ENCODE data around the gene HPN.
"Not testable (repeated sequence)": the region's sequence is repeated elsewhere in the genome, so short reads cannot be mapped to it uniquely, and the experiment has no call there.

Gene HPN

GRCh38 chr19:35042954-35043604, 1.6 kb downstream of the HPN start:
- no peak for DNase-seq (ENCODE audit: low read depth in 2 of 2)

- DNase-seq (ENCODE audit: low read depth in 2 of 2), result no peak
Observed at GRCh38 chr19:35043906-35044305, 2.4 kb downstream of the HPN start.

- peak; percentile 23 to 37 for DNase-seq (ENCODE audit: low read depth in 2 of 2)
Observed at GRCh38 chr19:35044317-35045117, 3.0 kb downstream of the HPN start.

- no peak for DNase-seq (ENCODE audit: low read depth in 2 of 2)
Observed at GRCh38 chr19:35045667-35046300, 4.3 kb downstream of the HPN start.

GRCh38 chr19:35046461-35046860, 4.9 kb downstream of the HPN start:
- no peak for DNase-seq (ENCODE audit: low read depth in 2 of 2)

- DNase-seq (ENCODE audit: low read depth in 2 of 2), result no peak
Observed at GRCh38 chr19:35048911-35049411, 7.4 kb downstream of the HPN start.

GRCh38 chr19:35049456-35049855, 7.9 kb downstream of the HPN start:
- DNase-seq (ENCODE audit: low read depth in 2 of 2), result no peak

- not testable (repeated sequence) for DNase-seq (ENCODE audit: low read depth in 2 of 2)
Observed at GRCh38 chr19:35050662-35051061, 9.1 kb downstream of the HPN start.

GRCh38 chr19:35051268-35051667, 9.7 kb downstream of the HPN start:
- DNase-seq (ENCODE audit: low read depth in 2 of 2), result not testable (repeated sequence)

- no peak for DNase-seq (ENCODE audit: low read depth in 2 of 2)
Observed at GRCh38 chr19:35051796-35052195, 10.3 kb downstream of the HPN start.

GRCh38 chr19:35052599-35053190, 11.2 kb downstream of the HPN start:
- no peak for DNase-seq (ENCODE audit: low read depth in 2 of 2)

- no peak for DNase-seq (ENCODE audit: low read depth in 2 of 2)
Observed at GRCh38 chr19:35053667-35054293, 12.3 kb downstream of the HPN start.

GRCh38 chr19:35054626-35055025, 13.1 kb downstream of the HPN start:
- no peak for DNase-seq (ENCODE audit: low read depth in 2 of 2)

GRCh38 chr19:35055715-35056179, 14.2 kb downstream of the HPN start:
- DNase-seq (ENCODE audit: low read depth in 2 of 2), result no peak

GRCh38 chr19:35056513-35057063, 15.1 kb downstream of the HPN start:
- DNase-seq (ENCODE audit: low read depth in 2 of 2), result no peak

- DNase-seq (ENCODE audit: low read depth in 2 of 2), result no peak
Observed at GRCh38 chr19:35058370-35058769, 16.8 kb downstream of the HPN start.

- no peak for DNase-seq (ENCODE audit: low read depth in 2 of 2)
Observed at GRCh38 chr19:35059006-35059798, 17.7 kb downstream of the HPN start.

GRCh38 chr19:35059799-35060091, 18.2 kb downstream of the HPN start:
- DNase-seq (ENCODE audit: low read depth in 2 of 2), result no peak

- no peak for DNase-seq (ENCODE audit: low read depth in 2 of 2)
Observed at GRCh38 chr19:35060160-35060855, 18.8 kb downstream of the HPN start.

Data from stimulated activated CD8-positive, alpha-beta memory T cell treated with anti-CD3 and anti-CD28 coated beads, Interleukin-15, amount 100 ng/mL, for 48 hours (primary cell).